CD4-positive, alpha-beta T cell treated with Interleukin-6 for 4 hours (primary cell): Measurements from ENCODE around the gene RAMP3.
"Not testable (repeated sequence)": the region's sequence is repeated elsewhere in the genome, so short reads cannot be mapped to it uniquely, and the experiment has no call there.

Experiments
- DNase-seq: peaks from one replicate; pipeline ENCODE4 v3.0.0-alpha.2; 2020; ENCODE audit warnings: mixed read lengths

Gene RAMP3

GRCh38 chr7:45157286-45157652, 322 bp upstream of the RAMP3 start:
- DNase-seq, result no peak

DNA sequence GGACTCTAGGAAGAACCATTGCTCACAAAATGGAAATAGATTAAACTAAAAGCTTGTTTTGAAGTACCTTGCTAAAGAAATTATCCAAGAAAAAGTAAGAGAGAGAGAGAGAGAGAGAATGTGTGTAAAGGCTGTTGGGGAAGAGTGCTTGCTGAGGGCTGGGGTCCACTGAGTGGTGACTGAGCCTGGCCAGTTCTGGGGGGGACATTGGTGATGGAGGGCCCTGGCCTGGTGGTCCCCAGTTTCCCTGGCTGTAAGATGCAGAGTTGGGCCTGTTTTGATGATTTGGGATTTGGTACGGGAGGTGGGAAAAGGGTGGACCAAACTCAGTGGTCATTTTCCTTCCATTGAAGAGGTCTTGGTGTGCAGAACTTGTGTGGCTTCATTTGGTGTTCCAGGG, 880 bp downstream of the RAMP3 start:
- DNase-seq, result no peak

DNA sequence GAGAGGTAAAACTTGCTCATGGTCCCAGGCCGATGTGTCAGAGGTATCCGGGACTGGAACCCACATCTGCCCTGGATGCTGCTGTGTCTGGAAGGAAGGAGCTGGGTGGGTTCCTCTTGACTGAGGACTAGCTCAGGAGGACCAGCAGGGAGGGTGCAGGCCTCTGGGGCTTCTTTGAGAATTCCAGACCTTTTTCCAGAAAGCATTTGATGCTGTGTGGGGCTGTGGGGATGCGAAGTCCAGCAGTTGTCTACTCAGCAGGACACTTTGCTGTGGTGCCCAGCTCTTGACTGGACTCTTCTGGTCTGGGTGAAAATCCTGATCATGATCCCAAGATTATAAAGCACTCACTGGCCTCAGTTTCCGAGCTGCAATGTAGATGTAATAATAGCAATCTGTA, 1.7 kb downstream of the RAMP3 start:
- no peak for DNase-seq

GRCh38 chr7:45160417-45160881, 2.9 kb downstream of the RAMP3 start:
- DNase-seq, result no peak

GRCh38 chr7:45161138-45161537, 3.5 kb downstream of the RAMP3 start:
- DNase-seq, result no peak

GRCh38 chr7:45161842-45162241, 4.3 kb downstream of the RAMP3 start:
- DNase-seq, result no peak

DNA sequence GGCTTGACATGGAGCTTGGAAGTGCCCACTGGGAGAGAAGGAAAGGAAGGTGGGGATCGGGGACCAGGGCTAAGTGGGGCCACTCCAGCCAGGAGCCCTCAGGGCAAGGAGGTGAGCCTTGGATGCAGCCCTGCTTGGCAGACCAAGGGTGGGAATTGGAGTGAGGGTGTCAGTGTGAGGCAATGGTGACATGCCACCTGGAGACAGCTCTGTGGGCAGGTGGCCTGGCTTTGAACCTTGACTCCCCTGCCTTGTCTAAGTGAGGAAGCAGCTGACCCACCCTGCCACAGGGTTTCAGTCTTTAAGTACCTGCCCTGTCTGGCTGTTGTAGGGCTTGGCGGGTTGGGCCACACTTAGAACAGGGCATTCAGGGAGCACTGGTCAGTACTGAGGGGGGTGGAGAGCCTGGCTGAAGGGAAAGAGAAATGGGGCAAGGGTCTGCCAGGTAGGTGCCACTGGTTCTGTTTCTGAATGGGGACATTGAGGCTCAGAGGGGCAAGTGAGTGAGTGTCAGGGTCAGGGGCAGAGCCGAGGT, 4.8 kb downstream of the RAMP3 start:
- no peak for DNase-seq

DNA sequence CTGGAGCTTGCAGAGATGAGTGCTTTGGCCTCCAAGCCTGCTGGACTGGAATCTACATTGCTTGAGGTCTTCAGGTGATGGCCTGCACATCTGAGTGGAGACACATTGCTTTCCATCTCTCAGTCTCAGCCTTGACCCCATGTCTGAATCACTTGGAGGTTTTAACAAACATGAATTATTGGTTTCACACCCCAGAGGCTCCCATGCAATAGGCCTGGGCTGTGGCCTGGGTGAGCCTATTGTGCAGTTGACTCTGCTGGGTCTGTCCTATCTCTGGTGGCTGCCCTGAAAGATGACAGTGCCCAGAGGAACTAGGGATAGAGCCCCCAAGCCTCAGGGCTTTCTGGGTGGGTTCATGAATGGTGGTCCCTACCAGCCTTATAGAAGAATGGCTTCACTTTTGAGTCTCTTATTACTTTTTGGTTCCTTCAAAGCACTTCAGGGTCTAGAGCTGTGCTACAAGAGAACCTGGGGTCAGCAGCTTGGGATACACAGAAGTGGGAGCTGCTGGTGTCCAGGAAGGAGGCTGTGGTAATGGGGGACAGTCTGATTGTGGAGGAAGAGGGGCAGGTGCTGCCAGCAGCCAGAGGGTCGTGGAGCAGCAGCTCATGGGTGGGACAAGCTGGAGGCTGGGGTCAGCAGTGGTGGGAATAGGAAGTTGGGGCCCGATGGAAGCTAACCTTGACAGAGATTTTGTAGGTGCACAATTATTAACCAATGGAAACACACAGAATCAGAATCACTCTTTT, 5.5 kb downstream of the RAMP3 start:
- no peak for DNase-seq

DNA sequence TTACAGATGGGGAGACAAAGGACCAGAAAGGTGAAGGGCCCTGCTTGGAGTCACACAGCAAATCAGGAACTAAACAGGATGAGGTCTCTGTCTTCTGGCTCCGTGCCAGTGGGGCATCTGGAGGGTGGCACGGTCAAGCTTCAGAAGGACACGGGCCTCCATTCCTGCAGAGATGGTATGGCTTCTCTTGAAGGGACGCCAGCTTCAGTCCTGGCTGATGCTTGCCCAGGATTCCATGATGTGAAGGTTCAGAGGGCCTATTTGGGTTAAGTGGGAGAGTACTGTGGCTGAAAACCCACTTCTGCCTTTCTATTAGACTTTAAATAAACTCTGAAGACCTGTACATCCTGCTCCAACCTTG, 6.1 kb downstream of the RAMP3 start:
- DNase-seq, result no peak

DNA sequence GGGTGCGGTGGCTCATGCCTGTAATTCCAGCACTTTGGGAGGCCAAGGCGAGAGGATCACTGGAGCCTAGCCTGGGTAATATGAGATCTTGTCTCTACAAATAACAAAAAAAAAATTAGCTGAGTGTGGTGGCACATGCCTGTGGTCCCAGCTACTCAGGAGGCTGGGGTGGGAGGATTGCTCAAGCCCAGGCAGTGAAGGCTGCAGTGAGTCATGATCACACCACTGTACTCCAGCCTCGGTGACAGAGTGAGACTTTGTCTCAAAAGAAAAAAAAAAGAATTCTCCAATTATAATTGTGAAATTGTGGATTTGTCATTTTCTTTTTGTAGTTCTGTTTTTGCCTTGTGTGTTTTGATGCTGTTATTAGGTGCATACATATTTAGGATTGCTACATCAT, 6.7 kb downstream of the RAMP3 start:
- DNase-seq, result not testable (repeated sequence)

DNA sequence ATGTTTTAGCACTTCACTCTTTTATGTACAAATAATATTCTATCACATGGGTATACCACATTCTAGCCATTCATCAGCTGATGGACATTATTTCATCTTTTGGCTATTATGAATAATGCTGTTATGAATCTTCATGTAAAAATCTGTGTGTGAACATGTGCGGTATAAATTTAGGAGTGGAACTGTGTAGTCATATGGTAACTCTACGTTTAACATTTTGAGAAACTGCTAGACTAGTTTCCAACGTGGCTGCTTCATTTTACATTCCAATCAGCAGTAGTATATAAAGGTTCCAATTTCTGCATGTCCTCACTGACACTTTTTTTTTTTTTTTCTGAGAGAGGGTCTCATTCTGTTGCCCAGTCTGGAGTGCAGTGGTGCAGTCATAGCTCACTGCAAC, 8.3 kb downstream of the RAMP3 start:
- no peak for DNase-seq

- DNase-seq, result peak; percentile 6
Measured at GRCh38 chr7:45171946-45172345, 14.4 kb downstream of the RAMP3 start.

- no peak for DNase-seq
Measured at GRCh38 chr7:45173596-45174327, 16.2 kb downstream of the RAMP3 start.

DNA sequence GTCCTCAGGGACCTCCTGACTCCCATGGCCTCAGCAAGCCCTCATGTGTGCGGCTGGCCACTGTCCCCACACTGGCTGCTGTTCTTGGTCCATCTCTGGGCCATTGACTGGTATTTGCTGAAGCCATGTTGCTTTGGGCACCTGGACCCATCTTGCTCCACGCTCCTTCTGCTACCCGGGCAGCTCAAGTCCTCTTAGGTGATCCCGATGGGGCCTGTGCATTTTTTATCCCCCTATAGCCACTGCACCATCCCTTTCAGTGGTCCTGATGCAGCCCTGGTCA, 16.7 kb downstream of the RAMP3 start:
- no peak for DNase-seq

- no peak for DNase-seq
Measured at GRCh38 chr7:45174966-45175765, 17.6 kb downstream of the RAMP3 start.

DNA sequence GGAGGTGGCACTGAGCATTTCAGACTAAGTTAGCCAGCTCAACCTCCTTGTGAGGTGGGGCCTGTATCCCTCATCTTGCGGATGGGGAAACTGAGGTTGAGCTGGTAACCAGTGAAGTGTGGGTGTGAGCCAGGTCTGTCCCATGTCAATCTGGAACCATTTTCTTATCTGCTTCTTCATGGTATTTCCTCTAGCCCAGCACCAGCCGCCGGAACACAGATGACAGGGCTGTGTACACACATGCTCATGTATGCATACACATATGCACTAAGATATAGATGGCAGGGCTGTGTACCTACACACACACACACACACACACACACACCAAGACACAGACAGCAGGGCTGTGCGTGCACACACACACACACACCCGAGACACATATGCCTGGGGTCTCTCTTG, 18.5 kb downstream of the RAMP3 start:
- DNase-seq, result no peak

DNA sequence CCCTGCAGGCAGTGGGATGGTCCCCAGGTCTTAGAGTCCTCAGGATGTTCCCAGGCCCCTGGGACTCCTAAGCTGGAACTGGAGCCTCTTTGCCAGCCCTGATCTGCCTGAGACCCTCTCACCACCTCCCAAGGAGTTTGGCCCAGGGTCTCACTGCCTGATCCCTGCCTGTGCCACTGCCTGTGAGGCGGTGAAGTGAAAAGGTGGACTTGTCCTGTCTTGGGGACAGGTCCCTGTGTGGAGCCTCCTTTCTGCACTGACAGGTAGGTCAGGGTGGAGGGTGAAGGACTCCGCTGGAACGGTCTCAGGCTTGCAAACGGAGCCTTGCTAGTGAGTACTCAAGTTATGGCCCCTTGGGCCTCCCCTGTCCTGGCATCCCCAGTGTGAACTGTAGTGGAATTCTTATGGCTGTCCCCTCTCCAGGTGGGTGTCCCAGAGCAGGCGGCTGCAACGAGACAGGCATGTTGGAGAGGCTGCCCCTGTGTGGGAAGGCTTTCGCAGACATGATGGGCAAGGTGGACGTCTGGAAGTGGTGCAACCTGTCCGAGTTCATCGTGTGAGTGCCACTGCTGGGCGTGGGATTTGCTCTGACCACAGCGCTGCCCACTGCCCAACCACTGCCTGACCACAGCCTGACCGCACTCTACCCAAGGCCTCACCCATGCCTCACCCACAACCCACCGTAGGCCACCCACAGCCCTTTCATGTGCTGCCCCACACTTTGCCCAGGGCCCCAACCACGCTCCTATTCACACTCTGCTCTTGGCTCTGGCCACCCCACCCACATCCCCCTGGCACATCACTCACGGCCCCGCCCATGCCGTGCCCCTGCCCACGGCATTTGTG, 19.5 kb downstream of the RAMP3 start:
- no peak for DNase-seq

DNA sequence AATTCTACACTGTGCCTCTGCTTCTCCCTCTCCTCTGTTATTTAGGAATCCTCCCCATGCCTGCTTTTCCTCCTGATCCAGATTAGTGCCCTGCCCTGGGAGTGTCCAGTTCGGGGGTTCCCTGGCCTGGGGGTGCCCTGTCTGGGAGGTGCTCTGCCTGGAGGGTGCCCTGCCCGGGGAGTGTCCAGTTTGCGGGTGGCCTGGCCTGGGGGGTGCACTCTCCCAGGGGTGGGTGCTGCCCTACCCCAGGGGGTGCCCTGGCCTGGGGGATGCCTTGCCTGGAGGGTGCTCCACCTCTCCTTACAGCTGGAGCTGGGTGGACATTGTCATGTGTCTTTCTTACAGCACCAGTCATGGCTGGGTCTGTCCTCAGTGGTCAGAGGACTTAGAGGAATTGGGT, 20.2 kb downstream of the RAMP3 start:
- no peak for DNase-seq

DNA sequence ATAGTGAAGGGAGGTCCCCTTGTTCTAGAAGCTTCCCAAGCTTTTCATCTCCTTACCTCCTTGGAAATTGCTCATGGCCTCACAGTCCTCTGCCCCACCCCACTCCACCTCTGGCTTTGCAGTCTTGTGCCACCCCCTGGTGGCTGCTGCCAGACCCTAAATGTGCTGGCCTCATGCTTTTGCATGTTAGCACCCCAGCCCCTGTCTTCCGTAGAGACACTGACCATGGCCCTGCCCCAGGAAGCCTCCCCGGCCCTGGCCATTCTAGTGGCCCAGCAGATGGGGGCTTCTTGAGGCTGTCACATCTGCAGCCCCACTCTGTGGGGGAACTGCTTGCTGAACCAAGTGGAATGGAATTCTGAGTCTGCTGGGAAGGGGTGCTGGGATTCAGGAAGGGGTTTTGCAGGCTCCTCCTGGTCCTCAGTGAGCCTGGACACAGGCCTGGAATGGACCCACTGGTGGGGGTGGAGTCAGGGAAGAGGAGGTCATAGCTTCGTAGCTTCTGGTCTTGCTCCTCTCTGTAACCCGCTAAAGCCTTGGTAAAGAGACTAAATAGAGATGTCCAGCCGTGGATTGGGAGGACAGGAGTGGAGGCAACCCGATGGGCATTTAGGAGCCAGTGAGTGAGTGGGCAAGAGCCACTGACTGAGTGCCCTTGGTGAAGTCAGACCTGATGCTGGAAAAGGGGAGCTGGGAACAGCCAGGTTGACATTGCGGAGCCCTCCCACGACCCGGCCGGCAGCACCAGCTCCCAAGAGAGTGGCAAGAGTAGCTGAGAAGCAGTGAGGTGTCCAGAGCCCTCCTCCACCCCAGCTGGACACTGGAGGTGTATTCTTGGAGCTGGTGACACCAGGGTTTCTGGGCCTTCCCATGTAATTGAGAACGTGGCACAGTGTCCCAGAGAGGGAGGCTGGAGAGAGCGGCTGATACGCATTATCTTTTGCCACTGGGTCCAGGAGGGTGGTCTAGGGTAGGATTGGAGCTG, 20.9 kb downstream of the RAMP3 start:
- no peak for DNase-seq

- DNase-seq, result no peak
Measured at GRCh38 chr7:45179666-45180065, 22.1 kb downstream of the RAMP3 start.
